ENCODE results near the gene RCCD1. TPM values are rescaled to one million over a fixed set of nuclear protein-coding genes. Genes with fewer than 3 reads are reported as not detected.
A peak's percentile ranks its signal among the peaks of the same experiment; 100 is the strongest.

The RCCD1 gene
- total and polyA plus RNA-seq, 9 of the 15 experiments (the other 6 are each of a cell fraction or from before 2014, with no cell fraction given), result 11.1 to 51.4 (median 24.7) TPM

DNA sequence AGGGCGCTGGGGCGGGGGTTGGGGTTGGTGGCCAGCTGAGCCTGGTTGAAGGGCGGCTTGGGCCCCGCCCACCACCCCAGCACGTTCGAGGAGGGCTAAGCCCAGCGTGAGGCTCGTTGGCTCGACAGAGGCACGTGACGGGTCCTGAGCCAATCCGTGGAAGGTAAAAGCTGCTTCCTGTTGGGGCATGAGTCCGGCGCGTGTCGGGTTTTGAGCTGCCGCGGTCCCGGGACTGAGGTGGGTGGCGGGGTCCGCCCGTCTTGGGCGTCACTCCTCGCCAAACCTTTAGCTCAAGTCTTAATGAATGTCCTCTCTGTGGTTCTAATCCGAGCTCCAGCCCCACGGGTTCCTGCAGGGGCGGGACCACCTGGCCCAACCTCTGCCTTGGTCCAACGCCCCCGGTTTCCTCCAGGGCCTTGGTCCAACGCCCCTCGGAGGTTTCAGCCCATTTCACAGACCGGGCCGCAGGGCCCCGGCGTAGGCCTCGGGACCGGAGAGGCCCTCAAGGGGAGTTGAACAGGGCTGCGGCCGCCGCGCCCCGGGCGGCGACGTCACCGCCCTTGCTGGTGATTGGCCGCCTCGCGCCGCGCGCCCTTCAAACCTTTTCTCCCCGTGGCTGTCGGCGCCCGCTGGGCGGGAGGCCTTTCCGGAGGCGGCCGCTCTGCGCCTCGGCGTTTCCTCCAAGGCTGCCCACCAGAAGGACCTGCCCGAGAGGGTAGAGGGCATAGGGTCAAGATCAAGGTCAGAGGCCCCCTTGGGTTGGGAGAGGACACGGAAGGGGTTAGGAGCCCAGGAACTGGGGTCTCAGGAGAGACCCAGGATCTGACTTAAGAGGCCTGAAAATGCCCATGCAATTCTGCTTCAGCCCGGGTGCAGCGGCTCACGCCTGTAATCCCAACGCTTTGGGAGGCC lies at the start of gene RCCD1 (continued):
- TF ChIP-seq ZKSCAN3 (CRISPR knock-in tag; IDR thresholded peaks at IDR 0.05) (no peak), ZNF133 (CRISPR knock-in tag; IDR thresholded peaks at IDR 0.05) (no peak), RCOR1 (IDR thresholded peaks at IDR 0.05; ENCODE audit: borderline replicate concordance in 1 of 2, low read depth in 2 of 2, low read length in 2 of 2) (peak; percentile 52 to 66; a peak in 2 of 4 replicates), FIP1L1 (IDR thresholded peaks at IDR 0.05; ENCODE audit: low read depth, low read length, poor library complexity, severe bottlenecking) (peak; percentile 84), NR1H2 (CRISPR knock-in tag; IDR thresholded peaks at IDR 0.05) (peak; percentile 96; the same call in 1 of the 2 replicates), SAFB (IDR thresholded peaks at IDR 0.05; ENCODE audit: borderline replicate concordance, low read depth, low read length) (no peak), POLR2G (IDR thresholded peaks at IDR 0.05; ENCODE audit: low read depth, low read length) (peak; percentile 97), FUS (optimal IDR thresholded peaks at IDR 0.05; ENCODE audit: low read depth, low read length) (peak; percentile 88), RBM15 (IDR thresholded peaks at IDR 0.05; ENCODE audit: insufficient read depth, low read length) (no peak), FOSL1 (tag; conservative IDR thresholded peaks at IDR 0.05) (peak; percentile 66), SMAD2 (IDR thresholded peaks at IDR 0.05; ENCODE audit: low read depth, low read length) (no peak), SNIP1 (IDR thresholded peaks at IDR 0.05; ENCODE audit: low read depth) (no peak)
- TF ChIP-seq, protein P1, sequence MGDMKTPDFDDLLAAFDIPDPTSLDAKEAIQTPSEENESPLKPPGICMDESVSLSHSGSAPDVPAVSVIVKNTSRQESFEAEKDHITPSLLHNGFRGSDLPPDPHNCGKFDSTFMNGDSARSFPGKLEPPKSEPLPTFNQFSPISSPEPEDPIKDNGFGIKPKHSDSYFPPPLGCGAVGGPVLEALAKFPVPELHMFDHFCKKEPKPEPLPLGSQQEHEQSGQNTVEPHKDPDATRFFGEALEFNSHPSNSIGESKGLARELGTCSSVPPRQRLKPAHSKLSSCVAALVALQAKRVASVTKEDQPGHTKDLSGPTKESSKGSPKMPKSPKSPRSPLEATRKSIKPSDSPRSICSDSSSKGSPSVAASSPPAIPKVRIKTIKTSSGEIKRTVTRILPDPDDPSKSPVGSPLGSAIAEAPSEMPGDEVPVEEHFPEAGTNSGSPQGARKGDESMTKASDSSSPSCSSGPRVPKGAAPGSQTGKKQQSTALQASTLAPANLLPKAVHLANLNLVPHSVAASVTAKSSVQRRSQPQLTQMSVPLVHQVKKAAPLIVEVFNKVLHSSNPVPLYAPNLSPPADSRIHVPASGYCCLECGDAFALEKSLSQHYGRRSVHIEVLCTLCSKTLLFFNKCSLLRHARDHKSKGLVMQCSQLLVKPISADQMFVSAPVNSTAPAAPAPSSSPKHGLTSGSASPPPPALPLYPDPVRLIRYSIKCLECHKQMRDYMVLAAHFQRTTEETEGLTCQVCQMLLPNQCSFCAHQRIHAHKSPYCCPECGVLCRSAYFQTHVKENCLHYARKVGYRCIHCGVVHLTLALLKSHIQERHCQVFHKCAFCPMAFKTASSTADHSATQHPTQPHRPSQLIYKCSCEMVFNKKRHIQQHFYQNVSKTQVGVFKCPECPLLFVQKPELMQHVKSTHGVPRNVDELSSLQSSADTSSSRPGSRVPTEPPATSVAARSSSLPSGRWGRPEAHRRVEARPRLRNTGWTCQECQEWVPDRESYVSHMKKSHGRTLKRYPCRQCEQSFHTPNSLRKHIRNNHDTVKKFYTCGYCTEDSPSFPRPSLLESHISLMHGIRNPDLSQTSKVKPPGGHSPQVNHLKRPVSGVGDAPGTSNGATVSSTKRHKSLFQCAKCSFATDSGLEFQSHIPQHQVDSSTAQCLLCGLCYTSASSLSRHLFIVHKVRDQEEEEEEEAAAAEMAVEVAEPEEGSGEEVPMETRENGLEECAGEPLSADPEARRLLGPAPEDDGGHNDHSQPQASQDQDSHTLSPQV (IDR thresholded peaks at IDR 0.05), result peak; percentile 87
- TF ChIP-seq, protein P2, sequence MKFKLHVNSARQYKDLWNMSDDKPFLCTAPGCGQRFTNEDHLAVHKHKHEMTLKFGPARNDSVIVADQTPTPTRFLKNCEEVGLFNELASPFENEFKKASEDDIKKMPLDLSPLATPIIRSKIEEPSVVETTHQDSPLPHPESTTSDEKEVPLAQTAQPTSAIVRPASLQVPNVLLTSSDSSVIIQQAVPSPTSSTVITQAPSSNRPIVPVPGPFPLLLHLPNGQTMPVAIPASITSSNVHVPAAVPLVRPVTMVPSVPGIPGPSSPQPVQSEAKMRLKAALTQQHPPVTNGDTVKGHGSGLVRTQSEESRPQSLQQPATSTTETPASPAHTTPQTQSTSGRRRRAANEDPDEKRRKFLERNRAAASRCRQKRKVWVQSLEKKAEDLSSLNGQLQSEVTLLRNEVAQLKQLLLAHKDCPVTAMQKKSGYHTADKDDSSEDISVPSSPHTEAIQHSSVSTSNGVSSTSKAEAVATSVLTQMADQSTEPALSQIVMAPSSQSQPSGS (CRISPR knock-in tag; IDR thresholded peaks at IDR 0.05), result peak; percentile 79
- TF ChIP-seq, protein P3, sequence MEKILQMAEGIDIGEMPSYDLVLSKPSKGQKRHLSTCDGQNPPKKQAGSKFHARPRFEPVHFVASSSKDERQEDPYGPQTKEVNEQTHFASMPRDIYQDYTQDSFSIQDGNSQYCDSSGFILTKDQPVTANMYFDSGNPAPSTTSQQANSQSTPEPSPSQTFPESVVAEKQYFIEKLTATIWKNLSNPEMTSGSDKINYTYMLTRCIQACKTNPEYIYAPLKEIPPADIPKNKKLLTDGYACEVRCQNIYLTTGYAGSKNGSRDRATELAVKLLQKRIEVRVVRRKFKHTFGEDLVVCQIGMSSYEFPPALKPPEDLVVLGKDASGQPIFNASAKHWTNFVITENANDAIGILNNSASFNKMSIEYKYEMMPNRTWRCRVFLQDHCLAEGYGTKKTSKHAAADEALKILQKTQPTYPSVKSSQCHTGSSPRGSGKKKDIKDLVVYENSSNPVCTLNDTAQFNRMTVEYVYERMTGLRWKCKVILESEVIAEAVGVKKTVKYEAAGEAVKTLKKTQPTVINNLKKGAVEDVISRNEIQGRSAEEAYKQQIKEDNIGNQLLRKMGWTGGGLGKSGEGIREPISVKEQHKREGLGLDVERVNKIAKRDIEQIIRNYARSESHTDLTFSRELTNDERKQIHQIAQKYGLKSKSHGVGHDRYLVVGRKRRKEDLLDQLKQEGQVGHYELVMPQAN (IDR thresholded peaks at IDR 0.05; ENCODE audit: borderline replicate concordance), result peak; percentile 84
- TF ChIP-seq, protein P4, sequence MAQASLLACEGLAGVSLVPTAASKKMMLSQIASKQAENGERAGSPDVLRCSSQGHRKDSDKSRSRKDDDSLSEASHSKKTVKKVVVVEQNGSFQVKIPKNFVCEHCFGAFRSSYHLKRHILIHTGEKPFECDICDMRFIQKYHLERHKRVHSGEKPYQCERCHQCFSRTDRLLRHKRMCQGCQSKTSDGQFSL (CRISPR knock-in tag; IDR thresholded peaks at IDR 0.05), result peak; percentile 3; the same call in 1 of the 2 replicates
- TF ChIP-seq, protein P4 (tag; IDR thresholded peaks at IDR 0.05), result no peak

Measured in K562 (cell line).